NCI-H526 (cell line): ENCODE data around the gene DTX3.
"Not testable (repeated sequence)": the region's sequence is repeated elsewhere in the genome, so short reads cannot be mapped to it uniquely, and the experiment has no call there.

Experiments
- DNase-seq, 2 experiments: peaks; one replicate each; lab custom pipeline; 2025; lab: John Stamatoyannopoulos, UW

DTX3 gene

GRCh38 chr12:57632073-57632957 is 27.7 kb downstream of the DTX3 start:
- DNase-seq: peak in 1 of 2 experiments; percentile 61

- DNase-seq: peak; percentile 35 to 90
Measured at GRCh38 chr12:57632958-57633840, 28.6 kb downstream of the DTX3 start, which contains the start of gene B4GALNT1. B4GALNT1 (minus strand) TSS chr12:57633201; CDS start chr12:57632132, 1,069 bp downstream.

GRCh38 chr12:57636731-57637130 is 32.1 kb downstream of the DTX3 start:
- DNase-seq: not testable (repeated sequence)

- no peak for DNase-seq
Measured at GRCh38 chr12:57637364-57637763, 32.7 kb downstream of the DTX3 start.

GRCh38 chr12:57638096-57638495 is 33.5 kb downstream of the DTX3 start:
- no peak for DNase-seq

- no peak for DNase-seq
Measured at GRCh38 chr12:57640175-57641042, 35.8 kb downstream of the DTX3 start.

GRCh38 chr12:57641699-57642442 is 37.2 kb downstream of the DTX3 start:
- DNase-seq: no peak

- not testable (repeated sequence) for DNase-seq
Measured at GRCh38 chr12:57645990-57646658, 41.5 kb downstream of the DTX3 start.

GRCh38 chr12:57646659-57647049 is 42.0 kb downstream of the DTX3 start:
- DNase-seq: not testable (repeated sequence)

GRCh38 chr12:57654042-57654441 is 49.4 kb downstream of the DTX3 start:
- DNase-seq: no peak

GRCh38 chr12:57655541-57656240 is 51.1 kb downstream of the DTX3 start:
- no peak for DNase-seq

GRCh38 chr12:57656408-57656807 is 51.8 kb downstream of the DTX3 start:
- DNase-seq: not testable (repeated sequence)

GRCh38 chr12:57657744-57658143 is 53.1 kb downstream of the DTX3 start:
- DNase-seq: no peak

GRCh38 chr12:57658890-57659289 is 54.3 kb downstream of the DTX3 start:
- DNase-seq: no peak
